ENCODE measurements around the gene XRCC4.

DNA sequence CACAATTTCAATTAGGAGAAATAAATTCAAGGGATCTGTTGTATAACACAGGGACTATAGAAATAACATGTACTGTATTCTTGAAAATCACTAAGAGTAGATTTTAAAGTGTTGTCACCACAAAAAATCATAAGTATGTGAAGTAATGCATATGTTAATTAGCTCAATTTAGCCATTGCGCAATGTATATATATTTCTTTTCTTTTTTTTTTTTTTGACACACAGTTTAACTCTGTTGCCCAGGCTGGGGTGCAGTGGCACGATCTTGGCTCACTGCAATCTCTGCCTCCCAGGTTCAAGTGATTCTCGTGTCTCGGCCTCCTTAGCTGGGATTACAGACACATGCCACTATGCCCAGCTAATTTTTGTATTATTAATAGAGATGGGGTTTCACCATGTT is 70.2 kb downstream of the XRCC4 start:
- TF ChIP-seq, protein P1, sequence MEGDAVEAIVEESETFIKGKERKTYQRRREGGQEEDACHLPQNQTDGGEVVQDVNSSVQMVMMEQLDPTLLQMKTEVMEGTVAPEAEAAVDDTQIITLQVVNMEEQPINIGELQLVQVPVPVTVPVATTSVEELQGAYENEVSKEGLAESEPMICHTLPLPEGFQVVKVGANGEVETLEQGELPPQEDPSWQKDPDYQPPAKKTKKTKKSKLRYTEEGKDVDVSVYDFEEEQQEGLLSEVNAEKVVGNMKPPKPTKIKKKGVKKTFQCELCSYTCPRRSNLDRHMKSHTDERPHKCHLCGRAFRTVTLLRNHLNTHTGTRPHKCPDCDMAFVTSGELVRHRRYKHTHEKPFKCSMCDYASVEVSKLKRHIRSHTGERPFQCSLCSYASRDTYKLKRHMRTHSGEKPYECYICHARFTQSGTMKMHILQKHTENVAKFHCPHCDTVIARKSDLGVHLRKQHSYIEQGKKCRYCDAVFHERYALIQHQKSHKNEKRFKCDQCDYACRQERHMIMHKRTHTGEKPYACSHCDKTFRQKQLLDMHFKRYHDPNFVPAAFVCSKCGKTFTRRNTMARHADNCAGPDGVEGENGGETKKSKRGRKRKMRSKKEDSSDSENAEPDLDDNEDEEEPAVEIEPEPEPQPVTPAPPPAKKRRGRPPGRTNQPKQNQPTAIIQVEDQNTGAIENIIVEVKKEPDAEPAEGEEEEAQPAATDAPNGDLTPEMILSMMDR (IDR thresholded peaks at IDR 0.05; ENCODE audit: insufficient read depth, low read depth, low read length), result no peak
- TF ChIP-seq EZH2 (IDR thresholded peaks at IDR 0.05; ENCODE audit: insufficient read depth, low read length), result no peak

All from astrocyte (in vitro differentiated cells and primary cell).